ENCODE measurements around the gene TNN. TPM values are rescaled to one million over a fixed set of nuclear protein-coding genes. Genes with fewer than 3 reads are reported as not detected.

The TNN gene
- total RNA-seq, 1 donor from 2014 or later, result 0.08 TPM

DNA sequence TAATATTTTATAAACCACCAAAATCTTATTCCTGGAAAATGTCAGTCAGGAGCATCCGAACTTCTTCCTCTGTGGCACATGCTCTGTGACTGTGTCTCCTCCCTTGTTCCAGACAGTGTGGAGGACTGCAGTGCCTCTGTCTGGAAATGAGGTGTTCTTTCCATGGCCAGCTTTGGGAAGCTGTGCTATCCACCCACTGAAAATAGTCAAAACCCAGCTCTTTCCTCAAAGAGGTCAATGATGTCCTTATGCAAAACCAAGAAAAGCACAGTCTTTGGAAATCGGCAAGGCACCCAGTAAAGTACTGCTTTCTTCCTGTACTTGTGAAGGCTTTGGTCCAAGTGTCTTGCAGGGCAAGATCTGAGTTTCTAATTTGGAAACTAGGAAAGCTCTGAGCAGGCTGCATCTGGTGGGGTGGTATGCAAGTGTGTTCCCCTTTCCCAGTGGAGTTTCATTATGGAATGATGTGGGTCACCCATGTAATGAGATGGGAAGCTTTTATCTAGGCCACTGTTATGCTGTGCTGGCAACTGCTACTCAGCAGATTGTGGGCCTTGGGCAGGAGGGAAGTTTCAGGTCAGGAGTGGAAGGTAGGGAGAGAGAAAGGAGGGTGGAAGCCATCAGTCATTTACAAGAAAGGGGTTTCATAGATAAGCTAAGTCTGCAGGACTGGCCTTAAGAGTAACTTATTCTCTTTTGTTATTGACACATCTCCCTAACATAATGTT lies 119.0 kb downstream of the TNN start:
- DNase-seq (no peak), ATAC-seq (ENCODE audit: poor library complexity) (peak; percentile 19)
- intact Hi-C loops (cut with DNase I), result no loop called here

DNA sequence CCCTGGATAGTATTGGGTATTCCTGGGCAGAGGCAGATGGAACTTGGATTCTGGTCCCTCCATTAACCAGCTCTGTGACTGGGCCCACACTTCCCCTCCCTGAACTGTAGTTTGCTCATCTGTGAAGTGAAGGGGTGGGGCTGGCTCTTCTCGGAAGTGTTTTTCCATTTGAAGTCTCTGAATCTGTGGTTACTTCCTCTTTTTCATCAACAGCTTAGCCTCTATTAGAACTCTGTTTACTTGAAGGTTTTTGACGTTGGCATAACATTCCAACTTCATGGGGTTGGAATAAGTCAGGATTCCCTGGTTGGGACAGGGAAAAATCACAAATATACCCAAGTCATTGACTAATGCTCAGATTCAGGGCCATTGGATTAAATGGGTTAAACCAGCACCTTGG lies 121.3 kb downstream of the TNN start:
- no peak for ATAC-seq (ENCODE audit: poor library complexity)
- intact Hi-C loops (cut with DNase I), result no loop called here
- DNase-seq, result no peak

DNA sequence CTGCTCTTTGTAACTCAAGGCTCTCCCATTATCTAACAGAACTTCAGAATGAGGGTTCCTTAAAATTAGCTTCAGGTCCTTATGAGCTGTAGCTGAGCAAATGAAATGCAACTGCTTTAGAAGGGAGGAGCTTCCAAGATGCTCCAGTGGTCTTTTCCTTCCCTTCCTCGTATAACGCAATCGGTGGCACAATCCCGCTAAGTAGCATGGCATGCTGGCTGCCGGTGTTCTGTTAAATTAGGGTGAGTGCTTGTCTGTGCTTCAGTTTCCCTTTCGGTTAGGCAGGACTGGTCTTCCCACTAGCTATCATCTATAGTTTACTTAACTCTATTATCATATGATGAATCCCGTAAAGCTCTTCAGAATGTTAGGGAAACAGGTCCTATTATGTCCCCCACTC lies 124.0 kb downstream of the TNN start:
- intact Hi-C loops (cut with DNase I), result no loop called here
- DNase-seq, result no peak
- peak; percentile 24 for ATAC-seq (ENCODE audit: poor library complexity)

DNA sequence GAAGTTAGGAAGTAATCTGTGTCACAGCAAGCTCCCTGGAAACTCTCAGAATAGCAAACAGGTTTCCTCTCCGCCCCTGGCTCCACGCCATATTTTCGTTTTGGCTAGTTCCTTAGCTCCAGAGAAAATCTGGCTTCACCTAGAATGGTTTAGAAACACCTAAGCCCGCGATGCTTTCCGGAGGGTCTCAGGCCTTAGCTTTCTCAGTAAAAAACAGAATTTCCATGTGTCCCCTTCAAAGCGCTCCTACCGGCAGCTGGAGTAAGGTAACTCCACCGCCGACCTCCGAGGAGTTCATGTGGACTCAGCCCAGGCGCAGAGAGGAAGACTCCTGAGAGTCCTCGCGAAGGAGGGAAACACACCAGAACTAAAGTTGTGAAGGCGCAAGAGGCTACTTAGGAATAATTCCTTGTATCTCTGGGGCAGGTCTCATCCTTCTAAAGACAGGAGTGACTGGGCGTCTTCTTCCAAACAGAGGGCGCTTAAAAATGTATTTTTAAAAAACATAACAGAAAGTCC lies 124.5 kb downstream of the TNN start:
- DNase-seq (peak; percentile 73), ATAC-seq (ENCODE audit: poor library complexity) (peak; percentile 48)
- intact Hi-C loops (cut with DNase I), result no loop called here

DNA sequence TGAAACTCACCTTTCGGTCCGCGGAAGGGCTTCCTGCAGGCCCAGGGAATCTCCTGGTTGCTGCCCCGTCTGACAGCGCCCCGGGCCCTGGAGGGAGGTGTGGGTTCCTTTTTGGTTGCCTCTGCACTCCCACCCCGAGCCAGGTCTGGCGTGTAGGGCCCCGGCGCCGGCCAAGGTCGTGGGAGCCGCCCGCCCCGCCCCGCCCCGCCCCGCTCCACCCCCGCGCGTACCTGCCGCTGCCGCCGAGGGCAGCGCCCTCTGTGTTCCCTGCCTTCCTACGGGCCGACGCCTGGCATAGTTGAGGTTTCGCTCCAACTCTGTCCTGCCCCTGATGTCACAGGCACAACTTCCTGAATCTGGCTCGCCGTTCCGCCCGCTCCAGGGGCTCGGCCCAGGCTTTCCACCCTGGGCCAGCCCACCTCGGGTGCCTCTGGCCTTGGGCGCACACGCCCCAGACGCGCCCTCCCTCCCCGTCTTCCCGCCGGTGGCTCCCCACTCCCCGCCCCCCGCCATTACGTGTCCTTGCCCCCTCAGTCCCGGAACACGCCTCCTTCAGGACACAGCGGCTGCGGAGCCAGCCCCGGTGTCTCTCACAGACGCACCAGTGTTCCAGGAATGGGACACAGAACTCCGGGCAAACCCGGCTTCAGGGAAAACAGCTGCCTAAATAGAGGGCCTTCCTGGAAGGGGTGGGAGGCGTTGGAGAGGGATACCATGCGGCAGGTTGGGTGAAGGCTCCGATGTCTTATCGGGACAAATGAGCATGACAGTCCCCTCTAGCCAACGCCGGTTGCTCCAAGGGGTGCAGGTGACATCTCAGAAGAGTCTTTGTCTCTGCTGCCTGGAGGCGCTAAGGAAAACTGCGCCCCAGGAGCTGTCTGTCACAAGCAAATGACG lies 125.2 kb downstream of the TNN start, which contains the start of gene KIAA0040:
TSS of gene KIAA0040 (minus strand) at position 147 of the 897 bp plus-strand sequence. CDS start 31,763 bp downstream, outside the sequence.
- intact Hi-C loops (cut with DNase I), result no loop called here
- peak; percentile 89 for ATAC-seq (ENCODE audit: poor library complexity)

GRCh38 chr1:175193527-175193910 lies 125.9 kb downstream of the TNN start:
- intact Hi-C loops (cut with DNase I), result no loop called here
- no peak for DNase-seq
- ATAC-seq (ENCODE audit: poor library complexity), result no peak

More for the DNA sequence above, 125.2 kb downstream of the TNN start, which contains the start of gene KIAA0040:
- DNase-seq, result peak; percentile 85

- intact Hi-C loops (cut with DNase I), result no loop called here
- ATAC-seq (ENCODE audit: poor library complexity) (no peak), DNase-seq (no peak)
These were observed 127.6 kb downstream of the TNN start for GRCh38 chr1:175195281-175195680.

- intact Hi-C loops (cut with DNase I), result no loop called here
- ATAC-seq (ENCODE audit: poor library complexity) (no peak), DNase-seq (no peak)
These were observed 128.2 kb downstream of the TNN start for GRCh38 chr1:175195798-175196197.

GRCh38 chr1:175197531-175197930 lies 129.9 kb downstream of the TNN start:
- no peak for DNase-seq
- intact Hi-C loops (cut with DNase I), result no loop called here
- ATAC-seq (ENCODE audit: poor library complexity), result no peak

Other genes starting within 250 kb of the TNN start
- 101 TPM for gene CACYBP, start 67.9 kb upstream of the TNN start, total RNA-seq
- gene MRPS14, start 44.4 kb upstream of the TNN start, total RNA-seq, result 27.8 TPM
- 15.4 TPM for gene KIAA0040, start 124.9 kb downstream of the TNN start, total RNA-seq